NCI-H524 (cell line): ENCODE measurements around the gene QSOX2.
A peak's percentile ranks its signal among the peaks of the same experiment; 100 is the strongest.
"Not testable (repeated sequence)": the region's sequence is repeated elsewhere in the genome, so short reads cannot be mapped to it uniquely, and the experiment has no call there.

Experiments
- DNase-seq, 2 experiments: peaks; one replicate each; lab custom pipeline; 2025; lab: John Stamatoyannopoulos, UW

QSOX2 gene

GRCh38 chr9:136266641-136267040, 21.0 kb upstream of the QSOX2 start:
- not testable (repeated sequence) for DNase-seq

GRCh38 chr9:136265561-136266355, 20.1 kb upstream of the QSOX2 start:
- no peak for DNase-seq

GRCh38 chr9:136264441-136265405, 19.1 kb upstream of the QSOX2 start:
- no peak for DNase-seq

GRCh38 chr9:136264031-136264430, 18.4 kb upstream of the QSOX2 start:
- peak in 1 of 2 experiments; percentile 53 for DNase-seq

- DNase-seq, result no peak
These were observed 17.1 kb upstream of the QSOX2 start for GRCh38 chr9:136262671-136263178.

GRCh38 chr9:136261686-136262430, 16.2 kb upstream of the QSOX2 start:
- no peak for DNase-seq

GRCh38 chr9:136260936-136261472, 15.4 kb upstream of the QSOX2 start:
- no peak for DNase-seq

- no peak for DNase-seq
These were observed 14.9 kb upstream of the QSOX2 start for GRCh38 chr9:136260521-136260920.

- DNase-seq, result no peak
These were observed 14.2 kb upstream of the QSOX2 start for GRCh38 chr9:136259836-136260235.

GRCh38 chr9:136259517-136259813, 13.9 kb upstream of the QSOX2 start:
- DNase-seq, result no peak

GRCh38 chr9:136258786-136259516, 13.3 kb upstream of the QSOX2 start:
- peak in 1 of 2 experiments; percentile 82 for DNase-seq

- DNase-seq, result no peak
These were observed 12.7 kb upstream of the QSOX2 start for GRCh38 chr9:136258299-136258625.

- DNase-seq, result peak; percentile 18 to 39
These were observed 12.0 kb upstream of the QSOX2 start for GRCh38 chr9:136257381-136258298.

- DNase-seq, result no peak
These were observed 10.6 kb upstream of the QSOX2 start for GRCh38 chr9:136255896-136256890.

- DNase-seq, result no peak
These were observed 9.5 kb upstream of the QSOX2 start for GRCh38 chr9:136255166-136255538.

GRCh38 chr9:136254381-136255165, 9.0 kb upstream of the QSOX2 start:
- no peak for DNase-seq

GRCh38 chr9:136253246-136254130, 7.9 kb upstream of the QSOX2 start:
- no peak for DNase-seq
